AG04449 (cell line): ENCODE data around the gene ZBTB32.
"Not testable (repeated sequence)": the region's sequence is repeated elsewhere in the genome, so short reads cannot be mapped to it uniquely, and the experiment has no call there.

ENCODE experiments used
- CTCF ChIA-PET: fragments of 350-600 bp; formaldehyde crosslinking; extraction: SDS; loops from one replicate; lab custom pipeline; 2021; ENCODE audit warnings: antibody characterized with exemption; lab: Yijun Ruan, JAX
- POLR2A ChIA-PET: fragments of 400-600, 350-600 bp; formaldehyde crosslinking; extraction: SDS; loops from one replicate; lab custom pipeline; 2020; ENCODE audit warnings: antibody characterized with exemption, inconsistent platforms; lab: Yijun Ruan, JAX
- DNase-seq: peaks from one replicate; pipeline ENCODE4 v3.0.0-alpha.2; 2010; ENCODE audit warnings: low read depth, low spot score
- H3K4me3 ChIP-seq: 2 replicates; pipeline ENCODE4 v1.5.1; 2011; ENCODE audit warnings: low read depth, mild to moderate bottlenecking, control low read depth, low read length
- CTCF ChIP-seq: IDR thresholded peaks from one replicate; pipeline ENCODE4 v1.5.1; 2011; ENCODE audit warnings: mild to moderate bottlenecking, moderate library complexity, low read length, control low read depth, inconsistent platforms; ENCODE audit not compliant: insufficient read depth; ENCODE audit errors: missing control alignments

The ZBTB32 gene

GRCh38 chr19:35720648-35721047 is 16.3 kb downstream of the ZBTB32 start:
- ChIA-PET POLR2A (no interaction called here), CTCF (interaction anchor here (1.3 to 1.4 kb wide), 2 partner anchors 28 to 165 kb away, joined by 3 read pairs; no protein-coding TSS in a partner anchor)
- no peak for DNase-seq
- no peak overlapping the region for H3K4me3 ChIP-seq
- TF ChIP-seq CTCF, result no peak

DNA sequence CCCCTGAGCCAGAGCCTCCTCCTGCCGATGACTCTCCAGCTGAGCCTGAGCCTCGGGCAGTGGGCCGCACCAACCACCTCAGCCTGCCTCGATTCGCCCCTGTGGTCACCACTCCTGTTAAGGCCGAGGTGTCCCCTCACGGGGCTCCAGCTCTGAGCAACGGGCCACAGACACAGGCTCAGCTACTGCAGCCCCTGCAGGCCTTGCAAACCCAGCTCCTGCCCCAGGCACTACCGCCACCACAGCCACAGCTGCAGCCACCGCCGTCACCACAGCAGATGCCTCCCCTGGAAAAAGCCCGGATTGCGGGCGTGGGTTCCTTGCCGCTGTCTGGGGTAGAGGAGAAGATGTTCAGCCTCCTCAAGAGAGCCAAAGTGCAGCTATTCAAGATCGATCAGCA is 17.0 kb downstream of the ZBTB32 start:
- ChIA-PET CTCF (interaction anchor here (0.7 to 0.8 kb wide), 2 partner anchors 16 to 19 kb away, joined by 3 read pairs; no protein-coding TSS in a partner anchor), POLR2A (interaction anchor here (1.4 kb wide), 1 partner anchor 27 kb away, joined by 5 read pairs; the partner anchor contains the start of gene LIN37)
- TF ChIP-seq CTCF, result no peak
- no peak overlapping the region for H3K4me3 ChIP-seq
- DNase-seq, result no peak

DNA sequence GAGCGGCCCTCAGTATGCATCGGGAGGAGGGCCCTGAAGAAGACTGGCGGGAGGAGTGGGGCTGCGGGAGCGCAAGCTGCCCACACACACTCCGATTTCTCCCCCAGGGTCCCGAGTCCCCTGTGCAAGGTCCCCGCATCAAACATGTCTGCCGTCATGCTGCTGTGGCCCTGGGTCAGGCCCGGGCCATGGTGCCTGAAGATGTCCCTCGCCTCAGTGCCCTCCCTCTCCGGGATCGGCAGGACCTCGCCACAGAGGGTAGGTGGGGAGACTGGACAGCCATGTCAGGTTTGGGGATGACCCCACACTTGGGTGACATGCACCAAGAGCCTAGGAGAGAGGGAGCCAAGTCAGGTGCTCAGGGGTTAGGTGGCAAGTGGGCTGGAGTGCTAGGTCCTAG is 18.1 kb downstream of the ZBTB32 start:
- ChIA-PET CTCF (interaction anchor here (1.5 kb wide), 1 partner anchor 18 kb away, joined by 4 read pairs; no protein-coding TSS in a partner anchor), POLR2A (interaction anchor here (1.4 kb wide), 1 partner anchor 26 kb away, joined by 5 read pairs; the partner anchor contains the start of gene LIN37)
- H3K4me3 ChIP-seq, result no peak overlapping the region
- DNase-seq, result no peak
- TF ChIP-seq CTCF, result no peak

DNA sequence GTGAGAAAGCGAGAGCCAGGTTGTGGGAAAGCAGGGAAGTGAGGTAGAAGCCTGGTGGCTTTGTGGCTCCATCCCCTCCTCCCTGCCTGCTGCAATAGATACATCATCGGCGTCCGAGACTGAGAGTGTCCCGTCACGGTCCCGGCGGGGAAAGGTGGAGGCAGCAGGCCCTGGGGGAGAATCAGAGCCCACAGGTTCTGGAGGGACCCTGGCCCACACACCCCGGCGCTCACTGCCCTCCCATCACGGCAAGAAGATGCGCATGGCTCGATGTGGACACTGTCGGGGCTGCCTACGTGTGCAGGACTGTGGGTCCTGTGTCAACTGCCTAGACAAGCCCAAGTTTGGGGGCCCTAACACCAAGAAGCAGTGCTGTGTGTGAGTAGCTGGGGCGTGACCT is 18.5 kb downstream of the ZBTB32 start:
- POLR2A ChIA-PET, result no interaction called here
- DNase-seq, result no peak
- TF ChIP-seq CTCF, result no peak
- CTCF ChIA-PET, result interaction anchor here (1.5 kb wide), 1 partner anchor 17 kb away, joined by 4 read pairs; no protein-coding TSS in a partner anchor
- H3K4me3 ChIP-seq, result no peak overlapping the region

- no peak for TF ChIP-seq CTCF
- ChIA-PET POLR2A (no interaction called here), CTCF (interaction anchor here (1.5 kb wide), 1 partner anchor 17 kb away, joined by 4 read pairs; no protein-coding TSS in a partner anchor)
- no peak overlapping the region for H3K4me3 ChIP-seq
- no peak for DNase-seq
Measured at GRCh38 chr19:35723671-35724070, 19.3 kb downstream of the ZBTB32 start.

- DNase-seq, H3K4me3 ChIP-seq, POLR2A ChIA-PET: not testable (repeated sequence)
- CTCF ChIA-PET, result interaction anchor here (1.5 kb wide), 1 partner anchor 16 kb away, joined by 4 read pairs; no protein-coding TSS in a partner anchor
Measured at GRCh38 chr19:35724132-35724531, 19.8 kb downstream of the ZBTB32 start.

- DNase-seq, result no peak
- no peak for TF ChIP-seq CTCF
- CTCF ChIA-PET, result no interaction called here
- POLR2A ChIA-PET, result no interaction called here
- no peak overlapping the region for H3K4me3 ChIP-seq
Measured at GRCh38 chr19:35724560-35724959, 20.2 kb downstream of the ZBTB32 start.
